Measurements from ENCODE around the gene PCYOX1L. TPM values are rescaled to one million over a fixed set of nuclear protein-coding genes. Genes with fewer than 3 reads are reported as not detected.

PCYOX1L gene
- total and polyA plus RNA-seq, 10 donors: 5.4 to 13.0 (median 7.9) TPM

DNA sequence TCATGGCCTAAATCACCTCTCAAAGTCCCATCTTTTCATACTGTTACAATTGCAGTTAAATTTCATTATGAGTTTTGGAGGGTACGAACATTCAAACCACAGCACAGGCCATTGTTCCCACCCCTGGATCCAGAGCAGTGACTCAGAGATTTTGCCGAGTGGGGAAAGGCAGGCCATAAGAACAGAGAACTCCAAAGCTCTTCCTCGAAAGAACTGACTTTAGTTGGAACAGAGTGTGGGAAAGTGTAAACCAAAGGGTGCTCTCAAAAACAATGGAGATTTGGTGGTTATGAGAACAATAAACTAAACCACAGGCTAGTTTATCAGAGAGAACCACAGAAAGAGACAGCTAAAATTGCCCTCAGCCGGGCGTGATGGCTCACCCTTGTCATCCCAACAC is 32.0 kb upstream of the PCYOX1L start:
- peaks cover 0 to 6% (median 0%) of the 10 kb centered on the region in 8 donors for H3K9me3 ChIP-seq
- no peaks in the 10 kb centered on the region for H3K27me3 ChIP-seq (replicated peaks in 1 of 7)
- 94 to 98% (median 96%) methylated on average over 5 of the region's 5 CpGs for WGBS, 5 donors
- no peak for DNase-seq
- H3K4me1 ChIP-seq: peaks cover 0 to 4% (median 0%) of the 10 kb centered on the region in 6 donors
- TF ChIP-seq, protein P1, sequence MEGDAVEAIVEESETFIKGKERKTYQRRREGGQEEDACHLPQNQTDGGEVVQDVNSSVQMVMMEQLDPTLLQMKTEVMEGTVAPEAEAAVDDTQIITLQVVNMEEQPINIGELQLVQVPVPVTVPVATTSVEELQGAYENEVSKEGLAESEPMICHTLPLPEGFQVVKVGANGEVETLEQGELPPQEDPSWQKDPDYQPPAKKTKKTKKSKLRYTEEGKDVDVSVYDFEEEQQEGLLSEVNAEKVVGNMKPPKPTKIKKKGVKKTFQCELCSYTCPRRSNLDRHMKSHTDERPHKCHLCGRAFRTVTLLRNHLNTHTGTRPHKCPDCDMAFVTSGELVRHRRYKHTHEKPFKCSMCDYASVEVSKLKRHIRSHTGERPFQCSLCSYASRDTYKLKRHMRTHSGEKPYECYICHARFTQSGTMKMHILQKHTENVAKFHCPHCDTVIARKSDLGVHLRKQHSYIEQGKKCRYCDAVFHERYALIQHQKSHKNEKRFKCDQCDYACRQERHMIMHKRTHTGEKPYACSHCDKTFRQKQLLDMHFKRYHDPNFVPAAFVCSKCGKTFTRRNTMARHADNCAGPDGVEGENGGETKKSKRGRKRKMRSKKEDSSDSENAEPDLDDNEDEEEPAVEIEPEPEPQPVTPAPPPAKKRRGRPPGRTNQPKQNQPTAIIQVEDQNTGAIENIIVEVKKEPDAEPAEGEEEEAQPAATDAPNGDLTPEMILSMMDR (IDR thresholded peaks at IDR 0.05 in 8 of 11, conservative IDR thresholded peaks at IDR 0.05 in 3 of 11): no peak
- TF ChIP-seq POLR2A (IDR thresholded peaks at IDR 0.05) (no peak), POLR2AphosphoS5 (IDR thresholded peaks at IDR 0.05) (no peak)
- intact Hi-C loops (cut with DNase I; ENCODE audit: low total_unique reads): no loop called here
- no peak overlapping the region for H3K27ac ChIP-seq
- peaks cover 0 to 24% (median 0%) of the 10 kb centered on the region in 6 donors for H3K36me3 ChIP-seq
- H3K4me3 ChIP-seq: no peak overlapping the region

DNA sequence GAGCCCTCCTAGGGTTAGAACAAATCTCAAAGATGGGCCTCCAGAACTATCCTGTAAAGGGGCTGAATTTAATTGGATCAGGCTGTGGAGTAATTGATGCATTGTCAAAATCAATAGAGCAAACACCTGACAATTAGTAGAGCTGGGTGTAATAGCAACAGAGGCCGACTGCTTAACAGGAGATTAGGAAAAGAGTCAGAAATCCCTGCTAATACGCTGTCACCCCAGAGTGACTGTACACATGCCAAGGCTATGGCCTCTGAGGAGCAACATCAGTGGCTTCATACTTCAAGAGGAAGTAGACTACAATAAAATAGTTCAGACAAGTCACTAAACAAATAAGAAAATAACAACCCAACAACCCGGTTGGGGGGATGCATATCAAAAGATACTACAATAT is 31.2 kb upstream of the PCYOX1L start:
- peaks cover 0 to 25% (median 0%) of the 10 kb centered on the region in 6 donors for H3K36me3 ChIP-seq
- DNase-seq: no peak
- no peaks in the 10 kb centered on the region for H3K4me1 ChIP-seq
- H3K27ac ChIP-seq: no peak overlapping the region
- H3K9me3 ChIP-seq: peaks cover 0 to 6% (median 0%) of the 10 kb centered on the region in 8 donors
- TF ChIP-seq POLR2AphosphoS5 (IDR thresholded peaks at IDR 0.05) (no peak), POLR2A (IDR thresholded peaks at IDR 0.05) (no peak)
- TF ChIP-seq, protein P1 (IDR thresholded peaks at IDR 0.05 in 8 of 11, conservative IDR thresholded peaks at IDR 0.05 in 3 of 11): no peak
- 90 to 97% (median 93%) methylated on average over 3 of the region's 3 CpGs for WGBS, 5 donors
- no peak overlapping the region for H3K4me3 ChIP-seq
- intact Hi-C loops (cut with DNase I; ENCODE audit: low total_unique reads): no loop called here
- no peaks in the 10 kb centered on the region for H3K27me3 ChIP-seq (replicated peaks in 1 of 7)

DNA sequence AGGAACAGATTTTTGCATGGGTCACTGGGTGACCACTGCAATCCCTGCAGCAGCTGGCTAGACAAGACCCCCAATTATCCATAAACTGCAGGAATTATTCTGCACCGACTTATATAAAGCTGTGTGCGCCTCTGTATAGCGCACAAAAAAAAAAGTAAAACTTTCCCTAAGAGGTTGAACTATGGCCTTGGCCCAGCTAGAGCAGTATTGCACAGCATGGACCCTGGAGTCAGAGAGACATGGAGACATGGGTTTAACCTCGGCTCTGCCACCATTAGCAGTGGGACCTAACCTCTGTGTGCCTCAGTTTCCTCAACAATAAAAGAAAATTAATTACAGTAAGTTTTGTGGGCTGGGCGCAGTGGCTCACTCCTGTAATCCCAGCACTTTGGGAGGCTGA is 29.7 kb upstream of the PCYOX1L start:
- Histone ChIP-seq H3K4me3 (no peak overlapping the region), H3K36me3 (peaks cover 0 to 30% (median 0%) of the 10 kb centered on the region in 6 donors), H3K27ac (no peak overlapping the region), H3K4me1 (no peaks in the 10 kb centered on the region), H3K27me3 (replicated peaks in 1 of 7) (no peaks in the 10 kb centered on the region), H3K9me3 (peaks cover 0 to 6% (median 0%) of the 10 kb centered on the region in 8 donors)
- DNase-seq: no peak
- intact Hi-C loops (cut with DNase I; ENCODE audit: low total_unique reads): no loop called here
- TF ChIP-seq POLR2AphosphoS5 (IDR thresholded peaks at IDR 0.05): no peak
- TF ChIP-seq POLR2A (IDR thresholded peaks at IDR 0.05): no peak
- TF ChIP-seq, protein P1 (IDR thresholded peaks at IDR 0.05 in 8 of 11, conservative IDR thresholded peaks at IDR 0.05 in 3 of 11): no peak
- 92 to 98% (median 95%) methylated on average over 5 of the region's 5 CpGs for WGBS, 5 donors

DNA sequence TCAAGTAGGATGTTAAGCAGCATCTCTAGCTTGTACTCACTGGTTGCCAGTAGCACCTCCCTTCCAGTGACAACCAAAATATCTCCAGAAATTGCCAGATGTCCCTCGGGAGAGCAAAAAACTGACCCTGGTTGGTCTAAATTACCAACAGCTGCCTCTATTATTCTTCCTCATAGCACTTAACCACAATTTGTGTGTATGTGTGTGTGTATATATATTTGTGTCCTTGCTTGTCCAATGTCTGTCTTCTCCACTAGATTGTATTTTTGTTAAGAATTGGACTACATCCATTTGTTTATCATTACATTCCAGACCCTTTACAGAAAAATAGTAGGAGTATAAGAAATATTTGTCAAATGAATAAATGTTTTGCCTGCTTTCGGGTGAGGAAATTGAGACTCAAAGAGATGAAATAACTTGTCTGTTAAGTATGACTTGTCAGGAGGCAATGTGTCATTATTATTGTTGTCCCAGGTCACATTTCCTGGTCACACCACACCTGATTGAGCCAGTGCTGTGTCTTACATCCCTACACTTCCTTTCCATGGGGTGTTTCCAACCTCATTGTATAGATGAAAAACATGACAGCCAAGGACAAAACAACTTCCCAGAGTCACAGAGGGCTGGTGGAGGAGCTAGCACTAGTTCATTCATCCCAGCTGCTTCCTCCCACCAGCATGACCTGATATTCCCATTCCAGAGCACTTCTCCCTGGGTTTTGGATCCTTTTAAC is 24.0 kb upstream of the PCYOX1L start:
- no peaks in the 10 kb centered on the region for H3K9me3 ChIP-seq
- intact Hi-C loops (cut with DNase I; ENCODE audit: low total_unique reads): no loop called here
- no peak for DNase-seq
- TF ChIP-seq POLR2AphosphoS5 (IDR thresholded peaks at IDR 0.05) (no peak), POLR2A (IDR thresholded peaks at IDR 0.05) (no peak)
- TF ChIP-seq, protein P1 (IDR thresholded peaks at IDR 0.05 in 8 of 11, conservative IDR thresholded peaks at IDR 0.05 in 3 of 11): no peak
- WGBS, 5 donors: 78 to 88% (median 84%) methylated on average over 2 of the region's 2 CpGs
- H3K27me3 ChIP-seq (replicated peaks in 1 of 7): no peaks in the 10 kb centered on the region
- H3K27ac ChIP-seq: no peak overlapping the region
- H3K36me3 ChIP-seq: peaks cover 0 to 29% (median 2%) of the 10 kb centered on the region in 6 donors
- no peaks in the 10 kb centered on the region for H3K4me1 ChIP-seq
- no peak overlapping the region for H3K4me3 ChIP-seq

Measured in spleen (tissue), 11 donors.